IMR-90 (cell line): ENCODE results near the gene ARF3.
"Not testable (repeated sequence)": the region's sequence is repeated elsewhere in the genome, so short reads cannot be mapped to it uniquely, and the experiment has no call there.

Experiments
- CHD1 ChIP-seq: IDR thresholded peaks from 2 replicates; pipeline ENCODE4 v1.6.1; 2012; ENCODE audit warnings: low read depth, low read length, improper control_type of control experiment
- CTCF ChIP-seq: conservative IDR thresholded peaks from 2 replicates; pipeline ENCODE4 v1.5.1; 2012; ENCODE audit warnings: mild to moderate bottlenecking, low read depth, low read length, improper control_type of control experiment
- POLR2A ChIP-seq: IDR thresholded peaks from 2 replicates; pipeline ENCODE4 v1.6.1; 2012; ENCODE audit warnings: mild to moderate bottlenecking, low read depth, low read length
- USF2 ChIP-seq: fragments of 150-350 bp; IDR thresholded peaks from 2 replicates; pipeline ENCODE4 v1.6.1; 2017; ENCODE audit warnings: mild to moderate bottlenecking, antibody characterized with exemption, low read length, low read depth

GRCh38 chr12:48909698-48910097 is 47.6 kb downstream of the ARF3 start:
- not testable (repeated sequence) for TF ChIP-seq CTCF, POLR2A, USF2, CHD1
